HG02840 (cell line): Measurements from ENCODE around the gene SLC17A9.

Source experiments
- ATAC-seq: cut with Tn5 transposase; IDR thresholded peaks from one replicate; pipeline ENCODE4 v1.9.1; 2021; ENCODE audit warnings: mild to moderate bottlenecking, moderate library complexity, moderate number of reproducible peaks; ENCODE audit not compliant: unreplicated experiment, low FRiP score

SLC17A9 gene

GRCh38 chr20:62952373-62952967 lies at the start of gene SLC17A9:
TSS of gene SLC17A9 (plus strand) at chr20:62952709. CDS start at chr20:62952831, 122 bp downstream.
- no peak for ATAC-seq

- ATAC-seq, result no peak
Observed at GRCh38 chr20:62902926-62903615, 49.4 kb upstream of the SLC17A9 start.

- ATAC-seq, result no peak
Observed at GRCh38 chr20:62905536-62906117, 46.9 kb upstream of the SLC17A9 start.

- ATAC-seq, result no peak
Observed at GRCh38 chr20:62906209-62906608, 46.3 kb upstream of the SLC17A9 start.

- ATAC-seq, result no peak
Observed at GRCh38 chr20:62906647-62907375, 45.7 kb upstream of the SLC17A9 start.

GRCh38 chr20:62907384-62908317 lies 44.9 kb upstream of the SLC17A9 start:
- no peak for ATAC-seq

GRCh38 chr20:62908971-62909791 lies 43.3 kb upstream of the SLC17A9 start:
- ATAC-seq, result no peak

GRCh38 chr20:62910217-62910766 lies 42.2 kb upstream of the SLC17A9 start:
- ATAC-seq, result no peak

- no peak for ATAC-seq
Observed at GRCh38 chr20:62910777-62911497, 41.6 kb upstream of the SLC17A9 start.

- ATAC-seq, result no peak
Observed at GRCh38 chr20:62911701-62912280, 40.7 kb upstream of the SLC17A9 start.

GRCh38 chr20:62913043-62913630 lies 39.4 kb upstream of the SLC17A9 start:
- ATAC-seq, result no peak

- ATAC-seq, result no peak
Observed at GRCh38 chr20:62914436-62914835, 38.1 kb upstream of the SLC17A9 start.

- no peak for ATAC-seq
Observed at GRCh38 chr20:62914970-62915457, 37.5 kb upstream of the SLC17A9 start.

- ATAC-seq, result no peak
Observed at GRCh38 chr20:62916703-62917476, 35.6 kb upstream of the SLC17A9 start.

GRCh38 chr20:62917720-62918119 lies 34.8 kb upstream of the SLC17A9 start:
- no peak for ATAC-seq

- ATAC-seq, result no peak
Observed at GRCh38 chr20:62918147-62918546, 34.4 kb upstream of the SLC17A9 start.

GRCh38 chr20:62918831-62919230 lies 33.7 kb upstream of the SLC17A9 start:
- ATAC-seq, result no peak
